Measurements from ENCODE around the gene IZUMO1R. TPM values are rescaled to one million over a fixed set of nuclear protein-coding genes. Genes with fewer than 3 reads are reported as not detected.
"Not testable (repeated sequence)": the region's sequence is repeated elsewhere in the genome, so short reads cannot be mapped to it uniquely, and the experiment has no call there.

The IZUMO1R gene
- total RNA-seq = not detected in 2 replicates
- polyA plus RNA-seq = not detected in 2 replicates

GRCh38 chr11:94303966-94304958, at the start of gene IZUMO1R:
IZUMO1R (plus strand) TSS chr11:94304580; CDS start chr11:94305637, 1,057 bp downstream.
- H3K4me1 ChIP-seq (ENCODE audit: low read depth) = no peaks in the 10 kb centered on the region
- H3K4me3 ChIP-seq = no peak within 1 kb of the TSS
- H3K36me3 ChIP-seq = no peaks in the 10 kb centered on the region
- no peaks in the 10 kb centered on the region for H3K9me3 ChIP-seq (ENCODE audit: low read depth)
- no peak within 1 kb of the TSS for H3K27ac ChIP-seq
- TF ChIP-seq, protein P1, sequence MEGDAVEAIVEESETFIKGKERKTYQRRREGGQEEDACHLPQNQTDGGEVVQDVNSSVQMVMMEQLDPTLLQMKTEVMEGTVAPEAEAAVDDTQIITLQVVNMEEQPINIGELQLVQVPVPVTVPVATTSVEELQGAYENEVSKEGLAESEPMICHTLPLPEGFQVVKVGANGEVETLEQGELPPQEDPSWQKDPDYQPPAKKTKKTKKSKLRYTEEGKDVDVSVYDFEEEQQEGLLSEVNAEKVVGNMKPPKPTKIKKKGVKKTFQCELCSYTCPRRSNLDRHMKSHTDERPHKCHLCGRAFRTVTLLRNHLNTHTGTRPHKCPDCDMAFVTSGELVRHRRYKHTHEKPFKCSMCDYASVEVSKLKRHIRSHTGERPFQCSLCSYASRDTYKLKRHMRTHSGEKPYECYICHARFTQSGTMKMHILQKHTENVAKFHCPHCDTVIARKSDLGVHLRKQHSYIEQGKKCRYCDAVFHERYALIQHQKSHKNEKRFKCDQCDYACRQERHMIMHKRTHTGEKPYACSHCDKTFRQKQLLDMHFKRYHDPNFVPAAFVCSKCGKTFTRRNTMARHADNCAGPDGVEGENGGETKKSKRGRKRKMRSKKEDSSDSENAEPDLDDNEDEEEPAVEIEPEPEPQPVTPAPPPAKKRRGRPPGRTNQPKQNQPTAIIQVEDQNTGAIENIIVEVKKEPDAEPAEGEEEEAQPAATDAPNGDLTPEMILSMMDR (IDR thresholded peaks at IDR 0.05; ENCODE audit: low read depth, low read length) = no peak
- no peaks in the 10 kb centered on the region for H3K27me3 ChIP-seq
- DNase-seq (ENCODE audit: low read depth in 1 of 2, low spot score in 1 of 2) = no peak

- no peaks in the 10 kb centered on the region for H3K36me3 ChIP-seq
- H3K27me3 ChIP-seq = no peaks in the 10 kb centered on the region
- no peaks in the 10 kb centered on the region for H3K4me1 ChIP-seq (ENCODE audit: low read depth)
- TF ChIP-seq, protein P1 (IDR thresholded peaks at IDR 0.05; ENCODE audit: low read depth, low read length) = no peak
- DNase-seq (ENCODE audit: low read depth in 1 of 2, low spot score in 1 of 2) = no peak
- no peak overlapping the region for H3K4me3 ChIP-seq
- no peak overlapping the region for H3K27ac ChIP-seq
- no peaks in the 10 kb centered on the region for H3K9me3 ChIP-seq (ENCODE audit: low read depth)
These were observed 32.5 kb upstream of the IZUMO1R start for GRCh38 chr11:94271885-94272372.

- DNase-seq (ENCODE audit: low read depth in 1 of 2, low spot score in 1 of 2) = peak in 1 of 2 donors; percentile 4
- H3K9me3 ChIP-seq (ENCODE audit: low read depth) = no peaks in the 10 kb centered on the region
- TF ChIP-seq, protein P1 (IDR thresholded peaks at IDR 0.05; ENCODE audit: low read depth, low read length) = no peak
- H3K27me3 ChIP-seq = no peaks in the 10 kb centered on the region
- H3K4me3 ChIP-seq = no peak overlapping the region
- H3K4me1 ChIP-seq (ENCODE audit: low read depth) = no peaks in the 10 kb centered on the region
- no peaks in the 10 kb centered on the region for H3K36me3 ChIP-seq
- no peak overlapping the region for H3K27ac ChIP-seq
These were observed 31.6 kb upstream of the IZUMO1R start for GRCh38 chr11:94272738-94273313.

GRCh38 chr11:94275961-94276360, 28.4 kb upstream of the IZUMO1R start:
- Histone ChIP-seq H3K27ac (no peak overlapping the region), H3K9me3 (ENCODE audit: low read depth) (no peaks in the 10 kb centered on the region), H3K36me3 (no peaks in the 10 kb centered on the region), H3K27me3 (no peaks in the 10 kb centered on the region), H3K4me1 (ENCODE audit: low read depth) (no peaks in the 10 kb centered on the region), H3K4me3 (no peak overlapping the region)
- TF ChIP-seq, protein P1 (IDR thresholded peaks at IDR 0.05; ENCODE audit: low read depth, low read length) = no peak
- DNase-seq (ENCODE audit: low read depth in 1 of 2, low spot score in 1 of 2) = no peak

- no peak overlapping the region for H3K4me3 ChIP-seq
- H3K9me3 ChIP-seq (ENCODE audit: low read depth) = no peaks in the 10 kb centered on the region
- H3K4me1 ChIP-seq (ENCODE audit: low read depth) = no peaks in the 10 kb centered on the region
- TF ChIP-seq, protein P1 (IDR thresholded peaks at IDR 0.05; ENCODE audit: low read depth, low read length) = no peak
- H3K27ac ChIP-seq = no peak overlapping the region
- H3K27me3 ChIP-seq = no peaks in the 10 kb centered on the region
- H3K36me3 ChIP-seq = no peaks in the 10 kb centered on the region
- no peak for DNase-seq (ENCODE audit: low read depth in 1 of 2, low spot score in 1 of 2)
These were observed 27.4 kb upstream of the IZUMO1R start for GRCh38 chr11:94276943-94277342.

GRCh38 chr11:94278207-94278606, 26.2 kb upstream of the IZUMO1R start:
- H3K9me3 ChIP-seq (ENCODE audit: low read depth); H3K4me1 ChIP-seq (ENCODE audit: low read depth); H3K27me3 ChIP-seq; H3K27ac ChIP-seq; H3K36me3 ChIP-seq; DNase-seq (ENCODE audit: low read depth in 1 of 2, low spot score in 1 of 2); H3K4me3 ChIP-seq: not testable (repeated sequence)
